ENCODE results near the gene CELSR2. TPM values are rescaled to one million over a fixed set of nuclear protein-coding genes. Genes with fewer than 3 reads are reported as not detected.

CELSR2 gene
- total RNA-seq, 4 donors from 2014 or later: 1.6 to 2.6 (median 1.9) TPM

DNA sequence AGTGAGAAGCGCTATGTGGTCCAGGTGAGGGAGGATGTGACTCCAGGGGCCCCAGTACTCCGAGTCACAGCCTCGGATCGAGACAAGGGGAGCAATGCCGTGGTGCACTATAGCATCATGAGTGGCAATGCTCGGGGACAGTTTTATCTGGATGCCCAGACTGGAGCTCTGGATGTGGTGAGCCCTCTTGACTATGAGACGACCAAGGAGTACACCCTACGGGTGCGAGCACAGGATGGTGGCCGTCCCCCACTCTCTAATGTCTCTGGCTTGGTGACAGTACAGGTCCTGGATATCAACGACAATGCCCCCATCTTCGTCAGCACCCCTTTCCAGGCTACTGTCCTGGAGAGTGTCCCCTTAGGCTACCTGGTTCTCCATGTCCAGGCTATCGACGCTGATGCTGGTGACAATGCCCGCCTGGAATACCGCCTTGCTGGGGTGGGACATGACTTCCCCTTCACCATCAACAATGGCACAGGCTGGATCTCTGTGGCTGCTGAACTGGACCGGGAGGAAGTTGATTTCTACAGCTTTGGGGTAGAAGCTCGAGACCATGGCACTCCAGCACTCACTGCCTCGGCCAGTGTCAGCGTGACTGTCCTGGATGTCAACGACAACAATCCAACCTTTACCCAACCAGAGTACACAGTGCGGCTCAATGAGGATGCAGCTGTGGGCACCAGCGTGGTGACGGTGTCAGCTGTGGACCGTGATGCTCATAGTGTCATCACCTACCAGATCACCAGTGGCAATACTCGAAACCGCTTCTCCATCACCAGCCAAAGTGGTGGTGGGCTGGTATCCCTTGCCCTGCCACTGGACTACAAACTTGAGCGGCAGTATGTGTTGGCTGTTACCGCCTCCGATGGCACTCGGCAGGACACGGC, 2.2 kb downstream of the CELSR2 start:
- DNase-seq (ENCODE audit: low spot score) (no peak), ATAC-seq (ENCODE audit: low FRiP score) (no peak)
- TF ChIP-seq, protein P1, sequence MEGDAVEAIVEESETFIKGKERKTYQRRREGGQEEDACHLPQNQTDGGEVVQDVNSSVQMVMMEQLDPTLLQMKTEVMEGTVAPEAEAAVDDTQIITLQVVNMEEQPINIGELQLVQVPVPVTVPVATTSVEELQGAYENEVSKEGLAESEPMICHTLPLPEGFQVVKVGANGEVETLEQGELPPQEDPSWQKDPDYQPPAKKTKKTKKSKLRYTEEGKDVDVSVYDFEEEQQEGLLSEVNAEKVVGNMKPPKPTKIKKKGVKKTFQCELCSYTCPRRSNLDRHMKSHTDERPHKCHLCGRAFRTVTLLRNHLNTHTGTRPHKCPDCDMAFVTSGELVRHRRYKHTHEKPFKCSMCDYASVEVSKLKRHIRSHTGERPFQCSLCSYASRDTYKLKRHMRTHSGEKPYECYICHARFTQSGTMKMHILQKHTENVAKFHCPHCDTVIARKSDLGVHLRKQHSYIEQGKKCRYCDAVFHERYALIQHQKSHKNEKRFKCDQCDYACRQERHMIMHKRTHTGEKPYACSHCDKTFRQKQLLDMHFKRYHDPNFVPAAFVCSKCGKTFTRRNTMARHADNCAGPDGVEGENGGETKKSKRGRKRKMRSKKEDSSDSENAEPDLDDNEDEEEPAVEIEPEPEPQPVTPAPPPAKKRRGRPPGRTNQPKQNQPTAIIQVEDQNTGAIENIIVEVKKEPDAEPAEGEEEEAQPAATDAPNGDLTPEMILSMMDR (IDR thresholded peaks at IDR 0.05): no peak

DNA sequence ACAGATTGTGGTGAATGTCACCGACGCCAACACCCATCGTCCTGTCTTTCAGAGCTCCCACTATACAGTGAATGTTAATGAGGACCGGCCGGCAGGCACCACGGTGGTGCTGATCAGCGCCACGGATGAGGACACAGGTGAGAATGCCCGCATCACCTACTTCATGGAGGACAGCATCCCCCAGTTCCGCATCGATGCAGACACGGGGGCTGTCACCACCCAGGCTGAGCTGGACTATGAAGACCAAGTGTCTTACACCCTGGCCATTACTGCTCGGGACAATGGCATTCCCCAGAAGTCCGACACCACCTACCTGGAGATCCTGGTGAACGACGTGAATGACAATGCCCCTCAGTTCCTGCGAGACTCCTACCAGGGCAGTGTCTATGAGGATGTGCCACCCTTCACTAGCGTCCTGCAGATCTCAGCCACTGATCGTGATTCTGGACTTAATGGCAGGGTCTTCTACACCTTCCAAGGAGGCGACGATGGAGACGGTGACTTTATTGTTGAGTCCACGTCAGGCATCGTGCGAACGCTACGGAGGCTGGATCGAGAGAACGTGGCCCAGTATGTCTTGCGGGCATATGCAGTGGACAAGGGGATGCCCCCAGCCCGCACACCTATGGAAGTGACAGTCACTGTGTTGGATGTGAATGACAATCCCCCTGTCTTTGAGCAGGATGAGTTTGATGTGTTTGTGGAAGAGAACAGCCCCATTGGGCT, 3.0 kb downstream of the CELSR2 start:
- DNase-seq (ENCODE audit: low spot score): no peak
- no peak for ATAC-seq (ENCODE audit: low FRiP score)
- TF ChIP-seq, protein P1 (IDR thresholded peaks at IDR 0.05): no peak

DNA sequence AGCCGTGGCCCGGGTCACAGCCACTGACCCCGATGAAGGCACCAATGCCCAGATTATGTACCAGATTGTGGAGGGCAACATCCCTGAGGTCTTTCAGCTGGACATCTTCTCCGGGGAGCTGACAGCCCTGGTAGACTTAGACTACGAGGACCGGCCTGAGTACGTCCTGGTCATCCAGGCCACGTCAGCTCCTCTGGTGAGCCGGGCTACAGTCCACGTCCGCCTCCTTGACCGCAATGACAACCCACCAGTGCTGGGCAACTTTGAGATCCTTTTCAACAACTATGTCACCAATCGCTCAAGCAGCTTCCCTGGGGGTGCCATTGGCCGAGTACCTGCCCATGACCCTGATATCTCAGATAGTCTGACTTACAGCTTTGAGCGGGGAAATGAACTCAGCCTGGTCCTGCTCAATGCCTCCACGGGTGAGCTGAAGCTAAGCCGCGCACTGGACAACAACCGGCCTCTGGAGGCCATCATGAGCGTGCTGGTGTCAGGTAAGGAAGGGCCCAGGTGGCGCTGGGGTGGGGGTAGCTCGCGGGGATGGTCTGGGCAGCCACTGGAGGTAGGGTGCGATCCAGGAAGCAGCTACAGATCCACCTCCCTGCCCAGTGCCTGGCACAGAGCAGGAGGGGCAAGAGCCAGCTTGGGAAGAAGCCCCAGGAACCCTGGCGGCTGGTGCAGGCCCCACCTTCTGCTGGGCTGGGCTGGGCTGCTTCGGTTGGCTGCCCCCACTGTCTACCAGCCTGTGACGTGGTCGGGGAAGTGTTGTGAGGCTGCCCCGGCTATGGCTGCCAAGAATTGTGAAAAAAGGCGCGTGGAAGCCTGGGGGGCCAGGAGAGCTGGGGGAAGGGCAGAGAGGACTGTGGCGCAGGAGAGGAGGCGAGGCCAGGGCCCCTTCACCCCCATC, 3.8 kb downstream of the CELSR2 start:
- TF ChIP-seq, protein P1 (IDR thresholded peaks at IDR 0.05): no peak
- no peak for ATAC-seq (ENCODE audit: low FRiP score)
- DNase-seq (ENCODE audit: low spot score): no peak

DNA sequence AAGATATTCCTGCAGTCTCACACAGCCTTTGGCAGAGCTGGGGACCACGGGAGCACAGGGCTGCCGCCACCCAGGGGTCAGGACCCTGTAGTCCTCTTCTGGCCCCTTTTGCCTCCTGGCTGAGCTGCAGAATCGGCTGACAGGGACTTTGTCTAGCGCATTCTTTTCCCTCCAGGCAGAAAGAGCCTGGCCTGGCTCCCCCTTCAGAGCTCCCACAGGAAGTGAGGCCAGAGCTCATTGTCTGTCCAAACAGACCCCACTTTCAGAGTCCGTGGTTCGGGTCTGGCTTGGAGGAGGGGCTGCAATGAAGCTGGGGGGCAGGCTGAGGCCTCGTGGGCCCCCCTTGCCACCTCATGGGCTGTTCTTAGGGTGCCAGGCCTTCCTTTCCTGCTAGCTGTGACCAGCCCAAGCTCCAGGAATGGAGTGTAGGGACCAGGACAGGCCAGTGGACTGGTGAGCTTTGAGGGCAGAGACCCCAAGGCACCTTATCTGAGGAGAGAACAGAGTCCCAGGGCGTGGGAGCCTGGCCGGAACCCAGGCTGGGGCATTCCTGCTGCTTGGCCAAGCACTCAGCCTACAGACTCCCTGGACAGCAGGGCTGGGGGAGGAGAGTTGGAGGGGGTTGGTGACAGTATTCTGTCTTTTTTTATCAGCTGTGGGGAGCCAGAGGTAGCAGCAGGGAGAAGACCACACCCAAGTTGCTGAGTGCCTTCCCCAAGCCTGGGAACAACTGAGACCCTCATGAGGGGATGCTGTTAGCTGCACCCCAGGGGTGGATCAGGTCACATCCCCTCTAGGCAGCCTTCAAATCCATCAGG, 4.7 kb downstream of the CELSR2 start:
- ATAC-seq (ENCODE audit: low FRiP score) (no peak), DNase-seq (ENCODE audit: low spot score) (no peak)
- TF ChIP-seq, protein P1 (IDR thresholded peaks at IDR 0.05): no peak

DNA sequence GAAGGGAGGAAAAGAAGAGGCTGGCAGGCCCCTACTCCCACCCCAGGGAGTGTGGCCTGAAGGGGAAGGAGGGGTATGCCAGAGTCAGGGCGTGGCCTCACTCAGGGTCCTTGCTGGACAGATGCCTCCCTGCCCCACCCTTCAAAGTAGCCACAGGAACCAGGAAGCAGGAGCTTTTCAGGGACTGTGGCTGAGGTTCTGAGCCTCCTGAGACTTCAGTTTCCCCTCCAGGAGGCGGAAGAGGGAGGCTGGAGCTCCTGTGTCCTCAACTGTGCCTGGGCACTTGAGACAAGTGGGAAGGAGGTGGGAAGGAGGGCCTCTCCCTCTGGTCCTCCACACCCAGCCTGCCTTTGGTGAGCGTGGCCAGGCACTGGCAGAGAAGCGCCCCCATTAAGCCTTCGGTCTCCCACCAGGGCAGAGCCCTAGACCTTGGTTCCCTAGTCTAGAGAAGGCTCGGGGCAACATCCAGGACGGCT, 5.3 kb downstream of the CELSR2 start:
- no peak for ATAC-seq (ENCODE audit: low FRiP score)
- no peak for DNase-seq (ENCODE audit: low spot score)
- TF ChIP-seq, protein P1 (IDR thresholded peaks at IDR 0.05): no peak
